HG02885 (cell line): ENCODE data around the gene SMPDL3A.

Source experiments
- ATAC-seq: cut with Tn5 transposase; IDR thresholded peaks from one replicate; pipeline ENCODE4 v1.9.1; 2021; ENCODE audit warnings: mild to moderate bottlenecking; ENCODE audit not compliant: unreplicated experiment, poor library complexity

SMPDL3A gene

DNA sequence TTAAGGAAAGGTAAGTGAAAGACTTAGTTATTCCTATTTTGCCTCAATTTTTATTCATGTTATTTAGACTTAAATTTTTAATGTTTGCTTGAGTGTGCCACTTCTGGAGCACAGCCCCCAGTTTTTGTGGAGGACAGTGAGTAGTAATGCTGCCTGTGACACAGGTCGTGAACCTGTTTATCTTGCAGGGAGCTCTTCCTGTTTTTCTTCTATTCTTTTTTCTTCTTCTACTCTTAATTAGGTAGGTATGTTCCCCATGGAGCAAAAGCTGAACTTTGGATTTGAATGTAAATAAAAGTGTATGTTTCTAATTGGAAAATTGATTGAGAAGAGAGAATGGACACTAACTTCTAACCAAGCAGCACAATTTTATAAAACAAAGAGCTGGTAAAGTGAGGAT is 12.3 kb downstream of the SMPDL3A start:
- no peak for ATAC-seq

DNA sequence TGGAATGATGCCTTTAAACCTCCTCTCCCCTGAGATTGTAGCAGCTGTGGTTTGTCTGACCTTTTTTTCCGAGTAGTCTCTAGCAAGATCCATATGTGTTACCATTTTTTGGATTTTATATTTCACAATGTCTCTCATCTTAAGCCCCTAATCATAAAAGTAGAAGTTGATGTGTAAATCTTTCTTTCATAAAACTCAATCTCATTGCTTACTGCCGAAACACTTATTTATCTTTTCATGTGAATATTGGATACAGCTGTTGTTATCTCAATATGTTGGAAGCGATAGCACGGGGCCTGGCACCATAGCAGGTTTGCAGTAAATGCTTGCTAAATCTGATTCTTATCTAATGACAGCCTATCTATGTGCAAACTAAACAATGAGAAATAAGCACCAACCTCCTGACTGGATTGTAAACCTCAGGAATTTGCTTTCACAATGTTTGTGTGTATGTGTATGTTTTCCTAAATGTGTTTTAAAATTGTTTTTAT is 14.2 kb downstream of the SMPDL3A start:
- ATAC-seq = no peak

DNA sequence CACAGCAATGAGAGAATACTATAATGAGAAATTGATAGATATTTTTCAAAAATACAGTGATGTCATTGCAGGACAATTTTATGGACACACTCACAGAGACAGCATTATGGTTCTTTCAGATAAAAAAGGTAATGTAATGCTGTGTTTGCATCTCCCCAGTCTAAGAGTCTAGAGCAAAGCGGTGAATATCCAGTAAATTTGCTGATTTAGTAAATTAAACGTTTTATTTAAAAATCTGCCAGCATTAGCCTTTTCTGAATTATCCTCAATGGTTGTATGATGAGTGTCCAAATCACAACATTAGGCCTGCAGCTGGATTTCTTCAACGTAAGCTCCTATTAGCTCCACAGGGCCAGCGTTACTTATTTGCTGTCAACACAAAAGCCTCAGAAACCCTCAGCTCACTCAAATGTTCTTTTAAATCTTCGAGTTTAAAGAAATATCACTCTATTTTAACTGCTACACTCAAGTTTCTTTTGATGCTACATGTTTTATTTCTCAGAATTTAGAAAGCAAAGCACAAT is 16.0 kb downstream of the SMPDL3A start:
- no peak for ATAC-seq

DNA sequence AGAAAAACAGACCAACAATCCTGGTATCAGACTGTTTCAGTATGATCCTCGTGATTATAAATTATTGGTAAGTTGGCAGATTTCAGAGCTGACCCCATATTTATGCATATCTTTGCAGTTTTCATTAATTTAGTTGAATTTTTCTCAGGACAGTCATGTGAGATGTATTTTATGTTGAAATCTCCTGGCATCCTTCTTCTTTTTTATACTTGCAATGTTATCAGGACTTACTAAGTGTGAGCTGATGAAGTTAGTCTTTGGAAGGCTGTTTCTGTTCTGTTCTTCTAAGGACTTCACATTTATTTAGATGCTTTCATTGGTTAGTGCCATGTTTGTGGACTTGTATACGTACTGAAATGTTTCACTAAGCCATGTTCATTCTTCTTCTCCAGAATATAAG is 17.2 kb downstream of the SMPDL3A start:
- no peak for ATAC-seq

DNA sequence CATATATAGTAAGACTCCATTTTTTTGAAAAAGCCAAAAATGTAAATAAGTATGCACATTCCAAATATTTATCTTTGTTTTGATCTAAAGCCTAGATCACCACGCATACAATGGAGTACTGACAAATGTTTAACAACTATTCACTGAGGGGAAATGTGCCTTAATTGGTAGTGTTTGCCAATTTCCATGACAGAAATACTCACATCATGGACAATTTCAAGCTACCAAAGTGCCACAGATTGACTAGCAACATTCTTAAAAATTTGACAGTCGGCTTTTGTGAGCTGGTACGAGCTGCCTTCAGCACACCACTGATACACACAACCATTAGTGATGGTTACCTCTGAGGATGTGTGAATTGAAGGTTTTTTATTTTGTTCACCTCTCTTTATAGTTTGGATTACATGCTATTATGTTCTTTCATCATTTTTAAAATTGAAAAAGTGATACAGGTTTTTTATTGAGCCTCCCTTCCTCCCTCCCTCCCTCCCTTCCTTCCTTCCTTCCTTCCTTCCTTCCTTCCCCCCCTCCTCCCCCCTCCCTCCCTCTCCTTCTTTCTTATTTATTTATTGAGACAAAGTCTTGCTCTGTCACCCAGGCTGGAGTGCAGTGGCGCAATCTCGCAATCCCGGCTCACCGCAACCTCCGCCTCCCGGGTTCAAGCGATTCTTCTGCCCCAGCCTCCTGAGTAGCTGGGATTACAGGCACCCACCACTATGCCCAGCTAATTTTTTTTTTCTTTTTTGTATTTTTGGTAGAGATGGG is 19.2 kb downstream of the SMPDL3A start:
- ATAC-seq = no peak

DNA sequence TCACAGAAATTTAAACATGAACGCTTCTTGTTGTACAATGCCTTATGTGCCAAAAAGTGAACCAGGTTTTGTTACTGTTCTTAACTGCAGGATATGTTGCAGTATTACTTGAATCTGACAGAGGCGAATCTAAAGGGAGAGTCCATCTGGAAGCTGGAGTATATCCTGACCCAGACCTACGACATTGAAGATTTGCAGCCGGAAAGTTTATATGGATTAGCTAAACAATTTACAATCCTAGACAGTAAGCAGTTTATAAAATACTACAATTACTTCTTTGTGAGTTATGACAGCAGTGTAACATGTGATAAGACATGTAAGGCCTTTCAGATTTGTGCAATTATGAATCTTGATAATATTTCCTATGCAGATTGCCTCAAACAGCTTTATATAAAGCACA is 19.9 kb downstream of the SMPDL3A start:
- no peak for ATAC-seq

DNA sequence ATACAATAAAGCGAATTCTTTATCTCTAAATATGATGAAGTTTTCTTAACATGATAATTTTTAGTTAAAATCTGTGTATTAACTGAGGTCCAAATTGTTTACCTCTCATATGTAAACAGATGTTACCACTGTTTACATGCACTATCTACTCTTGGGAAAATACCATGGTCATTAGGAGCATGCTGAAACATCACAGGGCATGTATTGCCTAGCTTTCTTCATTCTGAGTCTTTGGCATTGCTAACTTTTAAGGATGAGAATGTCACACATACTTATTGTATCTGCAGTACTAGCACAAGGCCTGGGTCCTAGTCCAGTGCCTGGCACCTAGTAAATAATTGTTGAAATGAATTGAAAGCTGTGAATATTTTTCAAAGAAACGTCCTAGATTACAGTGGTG is 20.6 kb downstream of the SMPDL3A start:
- ATAC-seq = no peak

DNA sequence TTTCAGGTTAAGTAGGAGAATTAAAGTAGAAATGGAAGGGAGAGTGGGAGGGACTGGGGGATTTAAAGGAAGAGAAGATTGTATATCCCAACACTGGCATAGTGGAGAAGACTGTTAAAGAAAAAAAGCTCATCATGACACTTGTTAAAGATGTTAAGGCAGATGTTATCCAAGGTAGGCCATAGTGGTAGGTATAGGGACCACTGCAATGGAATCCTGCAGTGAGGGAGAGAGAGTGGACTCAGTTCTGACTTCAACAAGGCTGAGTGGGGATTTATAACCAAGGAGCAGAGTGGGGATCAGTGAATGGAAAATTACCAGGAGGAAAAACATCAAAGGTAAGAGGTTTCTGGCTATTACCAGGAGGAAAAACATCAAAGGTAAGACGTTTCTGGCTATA is 21.1 kb downstream of the SMPDL3A start:
- no peak for ATAC-seq

DNA sequence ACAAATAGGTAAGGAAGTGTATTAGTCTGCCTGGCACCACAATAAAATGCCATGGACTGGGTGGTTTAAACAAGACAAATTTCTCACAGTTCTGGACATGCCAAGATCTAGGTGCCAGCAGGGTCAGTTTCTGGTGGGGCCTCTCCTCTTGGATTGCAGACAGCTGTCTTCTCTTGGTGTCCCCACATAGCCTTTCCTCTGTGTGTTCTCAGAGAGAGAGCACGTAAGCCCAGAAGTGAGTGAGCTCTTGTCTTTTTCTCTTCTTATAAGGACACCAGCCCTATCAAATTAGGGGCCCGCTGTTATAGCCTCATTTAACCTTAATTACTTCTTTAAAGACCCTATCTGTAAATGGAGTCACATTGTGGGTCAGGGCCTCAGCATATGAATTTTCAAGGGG is 28.3 kb downstream of the SMPDL3A start:
- ATAC-seq = no peak

DNA sequence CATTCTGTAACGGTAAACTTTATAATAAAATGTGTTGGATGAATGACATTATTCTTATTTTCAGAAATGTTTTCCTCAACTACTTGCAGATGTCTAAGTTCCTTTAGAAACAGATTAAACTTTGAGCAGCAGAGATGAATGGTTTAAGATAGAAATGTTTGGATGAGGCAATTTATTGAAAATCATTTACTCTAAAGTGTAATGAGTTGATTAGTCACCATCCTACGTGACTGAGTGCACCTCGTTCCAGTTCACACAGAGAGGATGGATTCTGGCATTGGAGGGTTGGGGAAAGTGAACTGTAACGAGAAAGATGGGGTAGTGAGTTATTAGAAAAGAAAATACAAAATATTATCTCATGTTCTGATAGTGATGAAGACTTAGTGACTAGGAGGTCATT is 28.7 kb downstream of the SMPDL3A start:
- ATAC-seq = no peak

DNA sequence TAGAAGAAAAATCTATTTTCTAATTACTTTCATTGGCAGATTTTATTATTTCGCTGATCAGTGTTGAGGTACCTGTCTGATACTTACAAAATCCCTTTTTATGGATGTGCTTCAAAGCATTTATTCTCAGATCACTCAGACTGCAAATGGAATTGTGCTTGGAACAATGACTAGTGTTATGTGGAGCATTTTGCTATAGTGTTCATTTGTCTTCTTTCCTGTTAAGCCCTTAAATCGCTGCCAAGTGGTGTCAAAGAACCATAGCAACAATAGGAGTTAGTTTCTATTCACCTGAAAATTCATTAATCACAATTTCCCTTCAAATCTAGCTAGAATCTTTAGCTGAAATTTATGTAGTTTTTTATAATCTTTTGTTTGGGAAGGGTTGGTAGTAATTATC is 29.8 kb downstream of the SMPDL3A start:
- no peak for ATAC-seq

DNA sequence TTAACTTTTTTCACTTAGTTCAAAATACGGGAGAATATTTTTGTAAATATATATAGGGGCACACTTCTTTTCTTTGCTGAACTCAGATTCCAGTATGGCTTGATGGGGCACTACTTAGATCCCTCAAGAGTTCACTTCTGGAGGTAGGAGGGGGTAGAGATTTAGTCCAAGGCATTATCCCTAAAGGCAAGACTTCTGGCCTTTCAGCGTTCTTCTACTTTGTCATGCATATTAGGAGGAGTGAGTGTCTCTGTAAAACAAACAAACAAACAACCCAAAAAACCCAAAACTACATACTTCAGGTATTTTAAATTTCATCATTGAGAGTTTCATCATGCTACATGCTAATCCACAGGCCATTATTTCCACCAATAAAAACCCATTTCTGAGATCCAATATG is 32.0 kb downstream of the SMPDL3A start:
- no peak for ATAC-seq

DNA sequence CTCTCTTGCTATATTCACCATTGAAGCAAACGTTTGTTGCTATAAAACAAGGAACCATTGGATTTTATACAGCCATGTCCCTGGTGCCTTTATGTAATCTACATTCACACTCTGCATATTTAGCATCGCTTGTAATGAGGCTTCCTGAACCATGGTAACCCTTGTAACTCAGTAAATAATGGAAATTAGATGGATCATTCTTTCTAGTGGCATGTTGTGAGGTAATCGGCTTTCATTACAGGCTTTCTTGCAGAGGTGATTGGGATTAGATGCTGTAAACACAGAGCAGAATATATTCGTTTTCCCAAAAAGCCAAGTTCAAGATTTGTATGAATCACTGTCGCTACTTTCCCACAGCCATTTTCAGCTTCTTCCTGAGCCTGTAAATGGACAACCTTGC is 36.1 kb downstream of the SMPDL3A start:
- no peak for ATAC-seq

DNA sequence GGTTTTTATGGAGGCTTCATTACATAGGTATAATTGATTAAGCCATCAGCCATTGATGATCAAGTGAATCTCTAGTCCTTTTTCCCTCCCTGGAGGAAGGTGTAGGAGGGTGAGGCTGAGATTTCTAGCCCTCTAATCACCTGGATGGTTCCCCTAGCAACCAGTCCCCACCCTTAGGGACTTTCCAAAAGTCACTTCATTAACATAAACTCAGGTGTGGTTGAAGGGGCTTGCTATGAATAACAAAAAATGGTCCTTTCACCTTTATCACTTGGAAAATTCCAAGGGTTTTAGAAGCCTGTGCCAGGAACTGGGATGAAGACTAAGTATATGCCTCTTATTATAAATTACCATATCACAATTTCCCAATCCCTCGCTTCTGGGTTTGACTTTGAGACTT is 40.4 kb downstream of the SMPDL3A start:
- ATAC-seq = no peak

DNA sequence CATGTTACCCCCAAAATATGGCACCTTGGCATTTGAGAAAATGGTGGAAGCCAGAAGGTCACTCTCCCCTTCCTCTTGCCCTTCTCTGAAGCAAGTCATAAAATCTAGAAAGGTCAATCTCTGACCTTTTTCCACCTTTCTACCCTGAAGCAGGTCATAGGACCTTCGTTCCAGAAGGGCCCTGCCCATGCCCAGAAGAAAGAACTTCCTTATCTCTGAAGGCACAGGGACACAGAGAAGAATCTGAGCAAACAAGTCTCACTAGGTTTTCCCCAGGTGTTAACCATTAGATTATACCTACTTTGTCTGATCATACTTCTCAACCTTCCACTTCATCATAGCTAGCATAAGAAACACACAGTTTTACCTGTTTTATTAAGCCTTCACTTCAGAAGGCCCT is 42.5 kb downstream of the SMPDL3A start:
- ATAC-seq = no peak

DNA sequence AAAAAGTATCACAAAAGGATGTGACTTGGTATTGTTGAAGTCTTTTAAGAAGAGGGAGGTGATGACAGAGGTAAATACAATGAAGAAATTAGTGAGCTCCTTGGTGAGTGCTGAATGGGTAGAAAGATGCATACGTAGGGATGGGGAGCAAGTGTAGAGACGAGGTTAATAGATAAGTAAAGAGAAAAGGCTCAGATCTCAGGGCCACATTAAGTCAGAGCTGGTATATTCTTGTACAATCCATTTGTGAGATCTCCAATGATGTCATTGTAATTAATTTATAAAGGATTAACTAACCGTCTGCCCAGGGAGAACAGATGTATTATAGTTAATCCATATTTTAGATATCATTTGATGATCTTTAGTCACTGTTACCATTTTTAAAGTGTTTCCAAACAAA is 43.4 kb downstream of the SMPDL3A start:
- ATAC-seq = no peak

DNA sequence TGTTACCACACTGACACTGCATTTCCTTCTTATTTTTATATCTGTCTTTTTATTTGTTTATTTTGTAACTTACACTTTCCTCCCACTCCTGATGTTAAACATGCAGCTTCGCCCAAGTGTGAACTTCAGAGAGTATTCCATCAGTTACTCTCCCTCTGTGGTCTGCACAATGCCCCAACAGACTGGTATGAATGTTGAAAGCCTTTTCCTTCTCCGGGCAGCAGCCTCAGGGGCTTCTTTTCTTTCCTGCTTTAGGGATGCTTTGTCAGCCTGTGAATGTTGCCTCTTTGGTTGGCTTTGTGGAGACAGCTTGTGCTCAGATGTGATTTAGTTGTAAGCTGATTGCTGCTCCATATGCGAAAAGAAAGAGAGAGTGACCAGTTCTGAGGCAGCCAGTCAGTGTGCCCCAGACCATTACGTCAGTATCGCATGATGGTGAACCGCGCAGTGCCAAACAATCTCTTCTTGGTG is 44.0 kb downstream of the SMPDL3A start:
- no peak for ATAC-seq

DNA sequence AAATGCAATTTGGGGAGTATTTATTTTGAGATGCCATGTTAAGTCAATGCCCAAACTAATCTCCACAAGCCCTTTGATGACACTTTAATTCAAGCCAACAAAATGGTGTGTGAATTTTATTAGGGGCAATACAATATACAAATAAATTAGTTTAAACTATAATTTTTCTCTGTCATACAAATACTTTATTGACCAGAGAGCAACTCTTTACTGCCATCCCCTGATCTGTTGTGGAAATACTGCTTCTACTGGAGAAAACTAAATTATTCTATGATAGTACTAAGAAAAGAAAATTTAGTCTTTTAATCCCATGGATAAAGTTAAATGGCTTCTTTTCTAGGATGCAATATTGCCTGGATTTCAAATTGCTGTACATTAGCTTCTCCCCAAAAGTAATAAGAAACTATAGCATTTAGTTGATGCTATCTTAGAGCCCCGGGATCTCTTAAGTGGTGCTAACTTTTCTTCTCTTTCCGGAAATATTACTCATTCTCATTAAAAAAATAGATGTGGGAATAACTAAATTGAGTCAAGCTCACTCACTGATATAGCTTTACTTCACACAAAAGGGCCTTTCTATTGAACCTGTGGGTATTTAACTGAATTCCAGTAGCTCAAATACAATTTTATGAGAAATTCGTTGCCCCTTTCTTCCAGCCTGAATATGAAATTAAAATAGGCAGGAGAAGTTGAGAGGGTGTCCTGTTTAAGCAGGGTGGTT is 49.2 kb downstream of the SMPDL3A start:
- ATAC-seq = no peak

DNA sequence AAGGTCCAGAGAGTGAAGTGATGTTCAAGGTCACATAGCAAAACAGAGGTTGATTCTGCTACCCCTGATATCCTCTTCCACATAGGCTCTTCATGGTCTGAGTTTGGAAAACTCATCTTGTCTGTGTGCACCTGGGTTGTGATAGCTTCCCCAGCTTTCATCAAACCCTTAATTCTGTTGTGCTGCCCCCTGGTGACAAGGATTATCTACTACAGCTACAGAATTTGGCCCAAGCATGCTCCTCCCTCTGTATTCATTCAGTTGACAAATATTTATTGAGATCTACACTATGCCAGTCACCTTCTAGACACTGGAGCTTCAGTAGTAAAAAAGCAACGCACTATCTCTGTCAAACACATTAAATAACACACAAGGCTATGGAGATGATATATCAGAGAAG is 50.4 kb downstream of the SMPDL3A start:
- ATAC-seq = peak; percentile 98

DNA sequence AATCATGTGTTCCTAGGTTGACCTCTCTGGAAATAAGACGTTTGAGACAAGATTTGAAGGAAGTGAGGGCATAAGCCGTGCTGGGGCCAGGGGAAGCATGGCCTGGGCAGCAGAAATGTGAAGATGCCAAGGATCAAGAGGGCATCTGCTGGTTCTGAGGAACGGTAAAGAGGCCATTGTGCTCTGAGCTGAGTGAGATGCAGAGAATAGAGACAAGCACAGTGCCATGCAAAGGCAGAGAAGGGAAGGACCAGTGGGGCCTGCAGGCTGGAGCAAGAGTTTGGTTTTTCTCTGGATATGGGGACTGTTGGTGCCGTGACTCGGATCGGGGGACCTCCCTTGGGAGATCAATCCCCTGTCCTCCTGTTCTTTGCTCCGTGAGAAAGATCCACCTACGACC is 50.8 kb downstream of the SMPDL3A start:
- peak; percentile 19 for ATAC-seq

DNA sequence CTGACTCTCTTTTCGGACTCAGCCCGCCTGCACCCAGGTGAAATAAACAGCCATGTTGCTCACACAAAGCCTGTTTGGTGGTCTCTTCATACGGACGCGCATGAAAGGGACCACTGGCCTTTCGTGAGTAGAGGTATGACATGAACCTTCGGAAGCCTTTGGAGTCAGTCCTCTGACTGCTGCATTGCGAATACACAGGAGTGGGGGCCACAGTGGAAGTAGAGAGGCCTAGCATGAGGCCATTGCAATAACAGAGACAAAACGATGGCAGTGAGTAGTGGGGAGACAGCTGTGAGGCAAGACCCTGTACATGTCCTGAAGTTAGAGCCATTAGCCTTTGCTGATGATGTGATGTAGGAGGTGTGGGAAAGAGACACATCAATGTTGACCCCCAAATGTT is 56.4 kb downstream of the SMPDL3A start:
- ATAC-seq = no peak
